Neutrophil (primary cell): ENCODE data around the gene PPP4R2.

Experiments
- H3K27ac ChIP-seq: fragments of 200-600 bp; sonication (generic); 2 replicates; pipeline ENCODE4 v1.5.1; 2016; ENCODE audit warnings: mild to moderate bottlenecking, moderate library complexity
- H3K27me3 ChIP-seq: fragments of 200-600 bp; sonication (generic); 2 replicates; pipeline ENCODE4 v1.6.0; 2016; ENCODE audit warnings: mild to moderate bottlenecking
- H3K36me3 ChIP-seq: fragments of 200-600 bp; sonication (generic); 2 replicates; pipeline ENCODE4 v1.5.1; 2017
- H3K4me1 ChIP-seq, 2 experiments: fragments of 200-600 bp in 1 of 2; sonication (generic) in 1 of 2; 1 replicate in 1 of 2; 2 replicates in 1 of 2; pipeline versions ENCODE4 v1.5.1 to v1.6.1; 2013 to 2016; ENCODE audit warnings: low read depth in 1 of 2, low read length in 1 of 2, mild to moderate bottlenecking in 1 of 2, moderate library complexity in 1 of 2; ENCODE audit not compliant: control insufficient read depth in 1 of 2, insufficient read depth in 1 of 2
- H3K4me3 ChIP-seq, 2 experiments: fragments of 200-600 bp in 1 of 2; sonication (generic) in 1 of 2; 1 replicate in 1 of 2; 2 replicates in 1 of 2; pipeline ENCODE4 v1.5.1; 2013 to 2016; ENCODE audit warnings: low read depth in 1 of 2, low read length in 1 of 2, mild to moderate bottlenecking in 1 of 2, moderate library complexity in 1 of 2
- H3K9me3 ChIP-seq: fragments of 200-600 bp; sonication (generic); 2 replicates; pipeline ENCODE4 v1.5.1; 2016
- TF ChIP-seq, protein P1 (sequence below): fragments of 200-600 bp; sonication (generic); IDR thresholded peaks from 2 replicates; pipeline ENCODE4 v1.5.1; 2016; ENCODE audit warnings: antibody characterized with exemption

PPP4R2 gene

DNA sequence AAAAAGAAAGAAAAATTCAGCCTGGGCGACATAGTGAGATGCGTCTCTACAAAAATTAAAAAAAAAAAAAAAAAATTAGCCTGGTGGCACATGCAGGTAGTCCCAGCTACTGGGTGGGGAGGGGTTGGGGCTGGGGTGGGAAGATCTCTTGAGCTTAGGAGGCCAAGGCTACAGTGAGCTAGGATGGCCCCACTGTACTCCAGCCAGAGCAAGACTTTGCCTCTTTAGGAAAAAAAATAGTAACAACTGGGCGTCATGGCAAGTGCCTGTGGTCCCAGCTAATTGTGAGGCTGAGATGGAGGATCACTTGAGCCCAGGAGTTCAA, 23.9 kb upstream of the PPP4R2 start:
- H3K4me3 ChIP-seq, result no peak overlapping the region
- no peaks in the 10 kb centered on the region for H3K9me3 ChIP-seq
- no peaks in the 10 kb centered on the region for H3K36me3 ChIP-seq
- peaks cover 18 to 30% of the 10 kb centered on the region in 2 experiments for H3K4me1 ChIP-seq
- H3K27ac ChIP-seq, result no peak overlapping the region
- no peaks in the 10 kb centered on the region for H3K27me3 ChIP-seq
- TF ChIP-seq, protein P1, sequence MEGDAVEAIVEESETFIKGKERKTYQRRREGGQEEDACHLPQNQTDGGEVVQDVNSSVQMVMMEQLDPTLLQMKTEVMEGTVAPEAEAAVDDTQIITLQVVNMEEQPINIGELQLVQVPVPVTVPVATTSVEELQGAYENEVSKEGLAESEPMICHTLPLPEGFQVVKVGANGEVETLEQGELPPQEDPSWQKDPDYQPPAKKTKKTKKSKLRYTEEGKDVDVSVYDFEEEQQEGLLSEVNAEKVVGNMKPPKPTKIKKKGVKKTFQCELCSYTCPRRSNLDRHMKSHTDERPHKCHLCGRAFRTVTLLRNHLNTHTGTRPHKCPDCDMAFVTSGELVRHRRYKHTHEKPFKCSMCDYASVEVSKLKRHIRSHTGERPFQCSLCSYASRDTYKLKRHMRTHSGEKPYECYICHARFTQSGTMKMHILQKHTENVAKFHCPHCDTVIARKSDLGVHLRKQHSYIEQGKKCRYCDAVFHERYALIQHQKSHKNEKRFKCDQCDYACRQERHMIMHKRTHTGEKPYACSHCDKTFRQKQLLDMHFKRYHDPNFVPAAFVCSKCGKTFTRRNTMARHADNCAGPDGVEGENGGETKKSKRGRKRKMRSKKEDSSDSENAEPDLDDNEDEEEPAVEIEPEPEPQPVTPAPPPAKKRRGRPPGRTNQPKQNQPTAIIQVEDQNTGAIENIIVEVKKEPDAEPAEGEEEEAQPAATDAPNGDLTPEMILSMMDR, result no peak

DNA sequence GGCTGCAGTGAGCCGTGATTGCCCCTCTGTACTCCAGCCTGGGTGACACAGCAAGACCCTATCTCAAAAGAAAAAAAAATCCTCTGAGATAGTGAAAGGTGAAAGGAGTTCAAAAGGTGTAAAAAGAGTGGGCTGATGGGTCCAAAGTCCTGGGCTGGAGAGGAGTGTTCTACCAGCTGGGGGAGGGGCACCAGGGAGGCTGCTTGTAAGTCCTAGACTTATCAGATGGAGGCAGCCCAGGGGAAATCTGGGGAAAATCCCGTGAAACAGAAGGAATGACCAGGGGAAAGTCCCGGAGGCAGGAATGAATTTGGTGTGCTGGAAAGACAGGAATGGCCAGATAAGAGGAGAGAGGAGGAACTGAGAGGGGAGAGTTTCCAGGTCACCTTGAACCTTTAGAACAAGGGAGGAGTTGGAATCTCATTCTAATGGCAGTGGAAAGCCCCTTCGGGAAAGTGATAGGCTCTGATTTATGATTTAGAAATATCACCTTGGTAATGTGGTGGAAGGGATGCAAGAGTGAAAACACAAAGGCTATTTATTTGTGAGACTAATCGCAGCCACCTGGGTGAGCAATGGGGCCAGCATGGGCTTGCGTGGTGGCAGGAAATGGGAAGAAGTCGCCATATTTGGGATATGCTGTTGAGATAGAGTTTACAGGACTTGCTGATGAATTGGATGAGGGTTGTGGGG, 23.4 kb upstream of the PPP4R2 start:
- no peak overlapping the region for H3K27ac ChIP-seq
- H3K9me3 ChIP-seq, result no peaks in the 10 kb centered on the region
- no peaks in the 10 kb centered on the region for H3K36me3 ChIP-seq
- H3K27me3 ChIP-seq, result no peaks in the 10 kb centered on the region
- H3K4me3 ChIP-seq, result no peak overlapping the region
- TF ChIP-seq, protein P1, result no peak
- peaks cover 23 to 30% of the 10 kb centered on the region in 2 experiments for H3K4me1 ChIP-seq

DNA sequence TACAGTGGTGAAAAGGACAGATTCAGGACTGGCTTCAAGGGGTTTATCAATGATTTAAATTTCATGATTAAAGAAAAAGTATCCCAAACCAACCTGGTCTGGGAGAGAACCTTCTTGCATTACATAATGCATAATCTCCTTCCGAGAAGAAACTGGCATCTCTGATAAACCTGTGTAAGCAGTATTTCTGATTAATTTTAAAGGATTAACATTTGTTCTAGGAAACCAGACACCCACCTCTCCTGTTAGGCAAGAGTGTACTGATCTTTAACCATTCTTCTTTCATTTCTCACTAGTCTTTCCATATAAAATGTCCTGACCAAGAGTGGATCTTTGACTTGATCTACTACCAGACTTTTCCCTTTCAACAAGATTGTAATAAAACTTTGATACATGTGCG, 22.8 kb upstream of the PPP4R2 start:
- H3K27me3 ChIP-seq, result no peaks in the 10 kb centered on the region
- no peak overlapping the region for H3K4me3 ChIP-seq
- H3K27ac ChIP-seq, result no peak overlapping the region
- peaks cover 29 to 32% of the 10 kb centered on the region in 2 experiments for H3K4me1 ChIP-seq
- H3K9me3 ChIP-seq, result no peaks in the 10 kb centered on the region
- H3K36me3 ChIP-seq, result no peaks in the 10 kb centered on the region
- TF ChIP-seq, protein P1, result no peak

DNA sequence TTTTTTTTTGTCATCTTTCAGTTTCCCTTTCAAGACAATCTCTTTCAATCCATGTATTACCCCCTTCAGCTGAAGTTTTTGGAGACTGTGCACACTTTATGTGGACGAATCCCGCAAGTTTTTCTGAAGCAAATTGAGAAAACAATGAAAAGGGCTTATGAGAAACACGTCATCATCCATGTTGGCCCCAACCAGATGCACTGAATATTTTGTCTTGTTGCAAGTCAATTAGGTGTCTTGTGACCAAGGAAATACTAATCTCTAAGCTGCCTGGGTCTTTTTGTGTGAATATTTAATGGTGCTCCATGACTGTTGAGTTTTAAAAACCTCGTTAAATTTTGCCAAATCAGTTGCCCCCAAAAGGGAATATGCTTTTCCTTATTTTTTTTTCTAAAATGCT, 21.7 kb upstream of the PPP4R2 start:
- H3K27ac ChIP-seq, result peak overlapping the region; percentile 82
- TF ChIP-seq, protein P1, result no peak
- no peak overlapping the region for H3K4me3 ChIP-seq
- H3K36me3 ChIP-seq, result no peaks in the 10 kb centered on the region
- H3K9me3 ChIP-seq, result no peaks in the 10 kb centered on the region
- peaks cover 30 to 32% of the 10 kb centered on the region in 2 experiments for H3K4me1 ChIP-seq
- H3K27me3 ChIP-seq, result no peaks in the 10 kb centered on the region

DNA sequence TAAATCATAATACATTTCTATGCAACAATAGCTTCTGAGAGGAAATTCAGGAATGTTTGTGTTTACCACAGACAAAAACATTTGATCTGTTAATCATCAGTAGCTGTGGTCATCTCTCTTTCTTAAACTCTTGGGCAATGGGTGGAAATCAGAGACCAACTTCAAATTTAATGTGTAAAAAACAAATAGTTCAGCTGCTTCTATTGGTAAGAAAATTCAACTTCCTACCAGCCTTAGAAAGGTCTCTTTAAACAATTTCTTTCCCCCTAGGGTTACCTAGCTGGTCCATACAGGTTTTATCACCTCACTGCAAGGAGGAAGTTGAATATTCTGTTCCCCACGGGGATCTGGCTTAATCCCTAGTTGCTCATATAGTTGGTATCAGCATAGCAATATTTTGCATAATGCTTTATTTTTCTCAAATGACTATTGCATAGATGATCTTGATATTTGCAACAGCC, 20.3 kb upstream of the PPP4R2 start:
- Histone ChIP-seq H3K9me3 (no peaks in the 10 kb centered on the region), H3K27ac (peak overlapping the region; percentile 82)

More for the DNA sequence above, 20.3 kb upstream of the PPP4R2 start:
- Histone ChIP-seq H3K4me3 (peak overlapping the region in 1 of 2 experiments; percentile 19), H3K4me1 (peaks cover 30 to 32% of the 10 kb centered on the region in 2 experiments), H3K36me3 (no peaks in the 10 kb centered on the region), H3K27me3 (no peaks in the 10 kb centered on the region)
- TF ChIP-seq, protein P1, result no peak
